Immature natural killer cell (primary cell): ENCODE results near the gene GRM3. TPM values are rescaled to one million over a fixed set of nuclear protein-coding genes. Genes with fewer than 3 reads are reported as not detected.

Source experiments
- DNase-seq, 3 donors: peaks; one replicate each; pipeline ENCODE4 v3.0.0; 2022; ENCODE audit warnings: mixed read lengths in 1 of 3
- H3K27ac Mint-ChIP-seq, 6 donors: one replicate each; pipeline ENCODE4 v1.8.0; 2020; ENCODE audit warnings: mixed read lengths in 6 of 6, mild to moderate bottlenecking in 5 of 6, inconsistent platforms in 4 of 6, moderate library complexity in 3 of 6
- H3K27me3 Mint-ChIP-seq, 3 donors: one replicate each; pipeline ENCODE4 v1.8.0; 2020 to 2021; ENCODE audit warnings: low read depth in 3 of 3, mild to moderate bottlenecking in 3 of 3, mixed read lengths in 3 of 3, moderate library complexity in 3 of 3, inconsistent platforms in 1 of 3
- H3K36me3 Mint-ChIP-seq, 3 donors: one replicate each; pipeline ENCODE4 v1.8.0; 2020; ENCODE audit warnings: mixed read lengths in 3 of 3, inconsistent platforms in 2 of 3, mild to moderate bottlenecking in 2 of 3
- H3K4me1 Mint-ChIP-seq, 2 donors: one replicate each; pipeline ENCODE4 v1.8.0; 2020; ENCODE audit warnings: inconsistent platforms in 2 of 2, mild to moderate bottlenecking in 2 of 2, mixed read lengths in 2 of 2, moderate library complexity in 1 of 2
- H3K4me3 Mint-ChIP-seq, 5 donors: one replicate each; pipeline ENCODE4 v1.8.0; 2020; ENCODE audit warnings: mild to moderate bottlenecking in 5 of 5, mixed read lengths in 5 of 5, inconsistent platforms in 3 of 5, moderate library complexity in 3 of 5
- H3K9me3 Mint-ChIP-seq, 6 donors: one replicate each; pipeline ENCODE4 v1.8.0; 2020; ENCODE audit warnings: mild to moderate bottlenecking in 6 of 6, mixed read lengths in 6 of 6, inconsistent platforms in 4 of 6, moderate library complexity in 3 of 6
- polyA plus RNA-seq, 3 donors: library from polyadenylated mRNA; unstranded; fragments of 300-500 nt; fragmentation: Illumina TruSeq; gene quantifications; one replicate each; pipeline ENCODE4 v1.2.3, GENCODE V29; 2021

Gene GRM3
- polyA plus RNA-seq, 3 donors from 2014 or later: not detected

GRCh38 chr7:86911659-86912058 is 267.9 kb downstream of the GRM3 start:
- no peak for DNase-seq
- H3K27me3 Mint-ChIP-seq: peaks cover 0 to 8% (median 3%) of the 10 kb centered on the region in 3 donors
- no peaks in the 10 kb centered on the region for H3K4me1 Mint-ChIP-seq
- no peak overlapping the region for H3K4me3 Mint-ChIP-seq
- H3K36me3 Mint-ChIP-seq: no peaks in the 10 kb centered on the region
- H3K27ac Mint-ChIP-seq: no peak overlapping the region
- H3K9me3 Mint-ChIP-seq: no peaks in the 10 kb centered on the region

- Mint-ChIP-seq H3K27ac (no peak overlapping the region), H3K4me3 (no peak overlapping the region), H3K27me3 (peaks cover 0 to 8% (median 3%) of the 10 kb centered on the region in 3 donors), H3K9me3 (no peaks in the 10 kb centered on the region), H3K4me1 (no peaks in the 10 kb centered on the region), H3K36me3 (no peaks in the 10 kb centered on the region)
- no peak for DNase-seq
Measured at GRCh38 chr7:86913709-86914108, 270.0 kb downstream of the GRM3 start.
